ENCODE measurements around the gene SPATA20. TPM values are rescaled to one million over a fixed set of nuclear protein-coding genes. Genes with fewer than 3 reads are reported as not detected.

SPATA20 gene
- total and polyA plus RNA-seq, 2 of the 13 experiments (the other 11 are each of a cell fraction or from before 2014, with no cell fraction given): 36.1 to 64.8 TPM

- TF ChIP-seq DNMT1 (CRISPR knock-in tag; IDR thresholded peaks at IDR 0.05) (0 out of 2 replicates have a peak, but pooled peaks have one; percentile 70), DZIP1 (CRISPR knock-in tag; IDR thresholded peaks at IDR 0.05) (0 out of 2 replicates have a peak, but pooled peaks have one; percentile 80), RNF219 (CRISPR knock-in tag; IDR thresholded peaks at IDR 0.05) (no peak), ELF1 (CRISPR knock-in tag; IDR thresholded peaks at IDR 0.05) (peak; percentile 36; the same call in 1 of the 2 replicates), ZNF549 (CRISPR knock-in tag; IDR thresholded peaks at IDR 0.05) (no peak), SMYD3 (CRISPR knock-in tag; IDR thresholded peaks at IDR 0.05) (peak; percentile 61; the same call in 1 of the 2 replicates), XRCC5 (optimal IDR thresholded peaks at IDR 0.05; ENCODE audit: low read length) (peak; percentile 79), TARDBP (CRISPR knock-in tag; IDR thresholded peaks at IDR 0.05) (peak; percentile 95)
- TF ChIP-seq, protein P1, sequence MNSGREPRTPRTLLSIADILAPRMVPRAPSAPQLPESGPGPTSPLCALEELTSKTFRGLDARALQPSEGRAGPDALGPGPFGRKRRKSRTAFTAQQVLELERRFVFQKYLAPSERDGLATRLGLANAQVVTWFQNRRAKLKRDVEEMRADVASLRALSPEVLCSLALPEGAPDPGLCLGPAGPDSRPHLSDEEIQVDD (CRISPR knock-in tag; IDR thresholded peaks at IDR 0.05; ENCODE audit: borderline replicate concordance): no peak
- TF ChIP-seq, protein P2, sequence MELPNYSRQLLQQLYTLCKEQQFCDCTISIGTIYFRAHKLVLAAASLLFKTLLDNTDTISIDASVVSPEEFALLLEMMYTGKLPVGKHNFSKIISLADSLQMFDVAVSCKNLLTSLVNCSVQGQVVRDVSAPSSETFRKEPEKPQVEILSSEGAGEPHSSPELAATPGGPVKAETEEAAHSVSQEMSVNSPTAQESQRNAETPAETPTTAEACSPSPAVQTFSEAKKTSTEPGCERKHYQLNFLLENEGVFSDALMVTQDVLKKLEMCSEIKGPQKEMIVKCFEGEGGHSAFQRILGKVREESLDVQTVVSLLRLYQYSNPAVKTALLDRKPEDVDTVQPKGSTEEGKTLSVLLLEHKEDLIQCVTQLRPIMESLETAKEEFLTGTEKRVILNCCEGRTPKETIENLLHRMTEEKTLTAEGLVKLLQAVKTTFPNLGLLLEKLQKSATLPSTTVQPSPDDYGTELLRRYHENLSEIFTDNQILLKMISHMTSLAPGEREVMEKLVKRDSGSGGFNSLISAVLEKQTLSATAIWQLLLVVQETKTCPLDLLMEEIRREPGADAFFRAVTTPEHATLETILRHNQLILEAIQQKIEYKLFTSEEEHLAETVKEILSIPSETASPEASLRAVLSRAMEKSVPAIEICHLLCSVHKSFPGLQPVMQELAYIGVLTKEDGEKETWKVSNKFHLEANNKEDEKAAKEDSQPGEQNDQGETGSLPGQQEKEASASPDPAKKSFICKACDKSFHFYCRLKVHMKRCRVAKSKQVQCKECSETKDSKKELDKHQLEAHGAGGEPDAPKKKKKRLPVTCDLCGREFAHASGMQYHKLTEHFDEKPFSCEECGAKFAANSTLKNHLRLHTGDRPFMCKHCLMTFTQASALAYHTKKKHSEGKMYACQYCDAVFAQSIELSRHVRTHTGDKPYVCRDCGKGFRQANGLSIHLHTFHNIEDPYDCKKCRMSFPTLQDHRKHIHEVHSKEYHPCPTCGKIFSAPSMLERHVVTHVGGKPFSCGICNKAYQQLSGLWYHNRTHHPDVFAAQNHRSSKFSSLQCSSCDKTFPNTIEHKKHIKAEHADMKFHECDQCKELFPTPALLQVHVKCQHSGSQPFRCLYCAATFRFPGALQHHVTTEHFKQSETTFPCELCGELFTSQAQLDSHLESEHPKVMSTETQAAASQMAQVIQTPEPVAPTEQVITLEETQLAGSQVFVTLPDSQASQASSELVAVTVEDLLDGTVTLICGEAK (IDR thresholded peaks at IDR 0.05): no peak
- TF ChIP-seq, protein P2 (CRISPR knock-in tag; IDR thresholded peaks at IDR 0.05): peak; percentile 84
- TF ChIP-seq, protein P3, sequence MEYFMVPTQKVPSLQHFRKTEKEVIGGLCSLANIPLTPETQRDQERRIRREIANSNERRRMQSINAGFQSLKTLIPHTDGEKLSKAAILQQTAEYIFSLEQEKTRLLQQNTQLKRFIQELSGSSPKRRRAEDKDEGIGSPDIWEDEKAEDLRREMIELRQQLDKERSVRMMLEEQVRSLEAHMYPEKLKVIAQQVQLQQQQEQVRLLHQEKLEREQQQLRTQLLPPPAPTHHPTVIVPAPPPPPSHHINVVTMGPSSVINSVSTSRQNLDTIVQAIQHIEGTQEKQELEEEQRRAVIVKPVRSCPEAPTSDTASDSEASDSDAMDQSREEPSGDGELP (IDR thresholded peaks at IDR 0.05; ENCODE audit: borderline replicate concordance, low read depth): peak; percentile 74; the same call in 1 of the 2 replicates
These were observed 3.9 kb upstream of the SPATA20 start (continued) for GRCh38 chr17:50542795-50543774.

Measured in HepG2 (cell line).